ENCODE measurements around the gene RPP25L.

The RPP25L gene

GRCh38 chr9:34637356-34638137 is 25.6 kb upstream of the RPP25L start, which contains the start of gene SIGMAR1:
Gene SIGMAR1, minus strand, starts transcription at chr9:34637787. Its CDS starts 90 bp downstream, at chr9:34637697.
- peak; percentile 87 to 92 for DNase-seq (ENCODE audit: low read depth in 2 of 2)

- DNase-seq (ENCODE audit: low read depth in 2 of 2) = no peak
Measured at GRCh38 chr9:34636791-34637355, 25.0 kb upstream of the RPP25L start.

- DNase-seq (ENCODE audit: low read depth in 2 of 2) = no peak
Measured at GRCh38 chr9:34635556-34635955, 23.7 kb upstream of the RPP25L start.

- DNase-seq (ENCODE audit: low read depth in 2 of 2) = no peak
Measured at GRCh38 chr9:34634551-34635248, 22.8 kb upstream of the RPP25L start.

- peak; percentile 57 to 61 for DNase-seq (ENCODE audit: low read depth in 2 of 2)
Measured at GRCh38 chr9:34633851-34634550, 22.1 kb upstream of the RPP25L start.

- DNase-seq (ENCODE audit: low read depth in 2 of 2) = no peak
Measured at GRCh38 chr9:34633166-34633565, 21.3 kb upstream of the RPP25L start.

- no peak for DNase-seq (ENCODE audit: low read depth in 2 of 2)
Measured at GRCh38 chr9:34630402-34631154, 18.7 kb upstream of the RPP25L start.

GRCh38 chr9:34629491-34629808 is 17.6 kb upstream of the RPP25L start:
- no peak for DNase-seq (ENCODE audit: low read depth in 2 of 2)

- DNase-seq (ENCODE audit: low read depth in 2 of 2) = peak in 1 of 2 experiments; percentile 49
Measured at GRCh38 chr9:34628656-34629490, 17.0 kb upstream of the RPP25L start, which contains the start of gene ARID3C. Gene ARID3C, minus strand, starts transcription at chr9:34629066. Its CDS starts 1,052 bp downstream, at chr9:34628014.

GRCh38 chr9:34627716-34628655 is 16.1 kb upstream of the RPP25L start:
- no peak for DNase-seq (ENCODE audit: low read depth in 2 of 2)

GRCh38 chr9:34625186-34625486 is 13.2 kb upstream of the RPP25L start:
- DNase-seq (ENCODE audit: low read depth in 2 of 2) = no peak

- DNase-seq (ENCODE audit: low read depth in 2 of 2) = no peak
Measured at GRCh38 chr9:34624475-34625185, 12.7 kb upstream of the RPP25L start.

- DNase-seq (ENCODE audit: low read depth in 2 of 2) = no peak
Measured at GRCh38 chr9:34623374-34624235, 11.7 kb upstream of the RPP25L start.

- peak; percentile 85 to 86 for DNase-seq (ENCODE audit: low read depth in 2 of 2)
Measured at GRCh38 chr9:34620061-34620994, 8.4 kb upstream of the RPP25L start, which contains the start of gene DCTN3. Gene DCTN3, minus strand, starts transcription at chr9:34620495. Its CDS starts 31 bp downstream, at chr9:34620464.

- no peak for DNase-seq (ENCODE audit: low read depth in 2 of 2)
Measured at GRCh38 chr9:34615132-34615531, 3.2 kb upstream of the RPP25L start.

GRCh38 chr9:34612788-34613390 is 992 bp upstream of the RPP25L start:
- DNase-seq (ENCODE audit: low read depth in 2 of 2) = peak; percentile 40 to 62
